ENCODE data around the gene APBA2.
"Not testable (repeated sequence)": the region's sequence is repeated elsewhere in the genome, so short reads cannot be mapped to it uniquely, and the experiment has no call there.

APBA2 gene

GRCh38 chr15:28878209-28878608 lies 7.6 kb upstream of the APBA2 start:
- no peak for DNase-seq (ENCODE audit: low read depth)

GRCh38 chr15:28879551-28879950 lies 6.2 kb upstream of the APBA2 start:
- no peak for DNase-seq (ENCODE audit: low read depth)

- DNase-seq (ENCODE audit: low read depth) = no peak
Measured at GRCh38 chr15:28880680-28881079, 5.1 kb upstream of the APBA2 start.

- no peak for DNase-seq (ENCODE audit: low read depth)
Measured at GRCh38 chr15:28881170-28881569, 4.6 kb upstream of the APBA2 start.

- no peak for DNase-seq (ENCODE audit: low read depth)
Measured at GRCh38 chr15:28881600-28881999, 4.2 kb upstream of the APBA2 start.

- no peak for DNase-seq (ENCODE audit: low read depth)
Measured at GRCh38 chr15:28884151-28884940, 1.4 kb upstream of the APBA2 start.

- DNase-seq (ENCODE audit: low read depth) = no peak
Measured at GRCh38 chr15:28885128-28885629, 595 bp upstream of the APBA2 start.

GRCh38 chr15:28886431-28887338 lies 911 bp downstream of the APBA2 start:
- DNase-seq (ENCODE audit: low read depth) = no peak

GRCh38 chr15:28887339-28888174 lies 1.8 kb downstream of the APBA2 start:
- DNase-seq (ENCODE audit: low read depth) = no peak

GRCh38 chr15:28888302-28888894 lies 2.6 kb downstream of the APBA2 start:
- DNase-seq (ENCODE audit: low read depth) = no peak

- no peak for DNase-seq (ENCODE audit: low read depth)
Measured at GRCh38 chr15:28888900-28889299, 3.1 kb downstream of the APBA2 start.

- no peak for DNase-seq (ENCODE audit: low read depth)
Measured at GRCh38 chr15:28889346-28889745, 3.6 kb downstream of the APBA2 start.

- not testable (repeated sequence) for DNase-seq (ENCODE audit: low read depth)
Measured at GRCh38 chr15:28889871-28890270, 4.1 kb downstream of the APBA2 start.

- DNase-seq (ENCODE audit: low read depth) = not testable (repeated sequence)
Measured at GRCh38 chr15:28890291-28890690, 4.5 kb downstream of the APBA2 start.

- no peak for DNase-seq (ENCODE audit: low read depth)
Measured at GRCh38 chr15:28890711-28891495, 5.1 kb downstream of the APBA2 start.

- no peak for DNase-seq (ENCODE audit: low read depth)
Measured at GRCh38 chr15:28891588-28891987, 5.8 kb downstream of the APBA2 start.

GRCh38 chr15:28892789-28893610 lies 7.2 kb downstream of the APBA2 start:
- no peak for DNase-seq (ENCODE audit: low read depth)

- no peak for DNase-seq (ENCODE audit: low read depth)
Measured at GRCh38 chr15:28894631-28895030, 8.9 kb downstream of the APBA2 start.

GRCh38 chr15:28895146-28895545 lies 9.4 kb downstream of the APBA2 start:
- no peak for DNase-seq (ENCODE audit: low read depth)

- DNase-seq (ENCODE audit: low read depth) = no peak
Measured at GRCh38 chr15:28895566-28895965, 9.8 kb downstream of the APBA2 start.

Data from stimulated activated CD8-positive, alpha-beta memory T cell treated with anti-CD3 and anti-CD28 coated beads, Interleukin-15, amount 100 ng/mL, for 1 hour (primary cell).